SK-N-SH (cell line): ENCODE results near the gene RAE1.

Experiments
- CTCF ChIP-seq: fragments of 200-600 bp; sonication (generic); IDR thresholded peaks from 2 replicates; pipeline ENCODE4 v1.6.1; 2017; ENCODE audit warnings: antibody characterized with exemption, mild to moderate bottlenecking, moderate library complexity
- EZH2phosphoT487 ChIP-seq: fragments of 200-600 bp; sonication (generic); IDR thresholded peaks from 2 replicates; pipeline ENCODE4 v1.6.1; 2017; ENCODE audit warnings: low read depth, mixed run types, mild to moderate bottlenecking, antibody characterized with exemption, moderate library complexity, borderline replicate concordance
- NFIC ChIP-seq: IDR thresholded peaks from 2 replicates; pipeline ENCODE4 v1.4.0; 2012; ENCODE audit warnings: borderline replicate concordance
- POLR2AphosphoS5 ChIP-seq: IDR thresholded peaks from 2 replicates; pipeline ENCODE4 v1.6.1; 2012; ENCODE audit warnings: low read depth, low read length

- no peak for TF ChIP-seq CTCF
- TF ChIP-seq NFIC: no peak
- TF ChIP-seq EZH2phosphoT487: no peak
- no peak for TF ChIP-seq POLR2AphosphoS5
These were observed 51.4 kb downstream of the RAE1 start for GRCh38 chr20:57402206-57403125.
